Measurements from ENCODE around the gene EFCAB10.

The EFCAB10 gene, protein sequence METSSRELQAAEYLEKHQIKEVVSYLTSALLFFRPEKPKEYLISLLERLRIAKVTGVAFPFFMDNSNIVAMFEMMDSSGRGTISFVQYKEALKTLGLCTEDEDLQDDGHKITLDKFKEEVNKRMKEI

DNA sequence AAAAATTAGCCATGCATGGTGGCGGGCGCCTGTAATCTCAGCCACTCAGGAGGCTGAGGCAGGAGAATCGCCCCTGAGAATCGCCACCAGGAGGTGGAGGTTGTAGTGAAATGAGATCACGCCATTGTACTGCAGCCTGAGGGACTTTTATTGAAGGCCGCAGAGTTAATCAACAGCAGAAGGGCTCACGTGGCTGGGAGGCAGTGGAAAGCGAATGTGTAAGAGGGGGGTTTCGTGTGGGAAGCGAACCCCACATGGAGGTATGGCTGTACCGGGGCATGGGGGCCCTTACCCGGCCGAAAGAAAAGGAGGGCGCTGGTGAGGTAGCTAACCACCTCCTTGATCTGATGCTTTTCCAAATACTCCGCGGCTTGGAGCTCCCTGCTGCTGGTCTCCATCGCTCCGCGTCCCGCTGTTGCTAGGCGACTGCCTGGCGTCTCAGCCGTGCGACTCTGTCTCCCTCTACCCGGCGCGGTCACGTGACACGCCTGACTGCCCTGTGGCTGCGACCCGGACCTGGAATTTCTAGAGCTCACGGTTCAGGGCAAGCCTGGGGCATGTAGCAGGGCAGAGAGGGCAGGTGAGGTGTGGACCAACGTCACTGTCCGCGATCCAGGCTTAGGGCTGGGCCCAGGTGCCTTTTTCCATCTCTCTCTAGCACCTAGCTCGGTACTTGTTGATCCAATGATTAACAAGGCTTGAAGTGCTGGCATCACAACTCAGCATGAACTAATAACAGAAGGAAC is at the start of gene EFCAB10:
EFCAB10 (minus strand) TSS at position 428 of the 746 bp plus-strand sequence; CDS start at position 398, 30 bp downstream.
- Histone ChIP-seq H3K9me3 (ENCODE audit: low read depth, low read length) (no peaks in the 10 kb centered on the region), H3K9ac (ENCODE audit: insufficient read length) (no peak within 1 kb of the TSS), H3K36me3 (ENCODE audit: insufficient read depth, low read length) (no peaks in the 10 kb centered on the region), H3K27ac (no peak within 1 kb of the TSS), H3K4me3 (no peak within 1 kb of the TSS)
- DNase-seq (ENCODE audit: low read depth, low spot score) = no peak
- no peak for TF ChIP-seq FOXP2 (optimal IDR thresholded peaks at IDR 0.05; ENCODE audit: control extremely low read depth, extremely low read length, insufficient read depth)
- no peak for TF ChIP-seq EZH2 (IDR thresholded peaks at IDR 0.05)
- TF ChIP-seq POLR2AphosphoS5 (IDR thresholded peaks at IDR 0.05; ENCODE audit: borderline replicate concordance, low read depth, low read length) = no peak

DNA sequence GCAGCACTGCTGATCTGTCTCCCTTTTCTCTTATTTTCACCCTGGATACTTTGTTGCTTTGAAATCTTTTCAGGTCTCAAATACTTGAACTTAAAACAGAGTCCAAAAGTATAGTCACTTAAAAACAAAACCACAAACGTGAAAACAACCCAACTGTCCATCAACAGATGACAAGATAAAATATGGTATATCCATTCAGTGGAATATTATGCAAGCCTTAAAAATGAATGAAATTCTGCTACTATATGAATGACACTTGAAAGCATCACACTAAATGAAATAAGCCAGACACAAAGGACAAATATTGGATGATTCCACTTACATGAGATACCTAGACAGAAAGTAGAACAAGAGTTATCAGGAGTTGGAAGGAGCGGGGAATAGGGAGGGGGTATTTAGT is 44.7 kb upstream of the EFCAB10 start:
- Histone ChIP-seq H3K27ac (no peak overlapping the region), H3K4me3 (no peak overlapping the region), H3K9ac (ENCODE audit: insufficient read length) (no peak overlapping the region), H3K36me3 (ENCODE audit: insufficient read depth, low read length) (peaks cover 19% of the 10 kb centered on the region), H3K9me3 (ENCODE audit: low read depth, low read length) (0 out of 2 replicates have a peak, but pooled peaks cover 3% of the 10 kb centered on the region)
- no peak for DNase-seq (ENCODE audit: low read depth, low spot score)
- no peak for TF ChIP-seq FOXP2 (optimal IDR thresholded peaks at IDR 0.05; ENCODE audit: control extremely low read depth, extremely low read length, insufficient read depth)
- TF ChIP-seq EZH2 (IDR thresholded peaks at IDR 0.05) = no peak
- TF ChIP-seq POLR2AphosphoS5 (IDR thresholded peaks at IDR 0.05; ENCODE audit: borderline replicate concordance, low read depth, low read length) = no peak

DNA sequence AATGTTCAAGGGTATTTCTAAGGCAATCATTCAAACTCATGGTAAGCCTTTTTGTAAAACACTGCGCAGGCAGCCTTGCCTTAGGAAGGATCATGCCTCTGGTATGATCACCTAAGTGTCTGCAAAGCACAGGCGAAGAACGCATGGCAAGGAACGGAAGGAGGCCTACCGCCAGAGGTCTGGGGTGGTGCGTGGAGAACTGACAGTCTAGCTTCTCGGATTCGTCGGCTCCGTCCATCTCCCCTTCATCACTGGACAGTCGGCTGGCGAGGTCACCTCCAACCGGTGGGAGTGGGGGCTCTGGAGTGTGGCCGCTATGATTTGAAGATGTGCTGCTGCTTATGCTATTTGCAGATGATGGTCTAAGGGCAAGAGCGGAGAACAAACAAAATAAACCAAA is 42.6 kb upstream of the EFCAB10 start:
- DNase-seq (ENCODE audit: low read depth, low spot score) = no peak

DNA sequence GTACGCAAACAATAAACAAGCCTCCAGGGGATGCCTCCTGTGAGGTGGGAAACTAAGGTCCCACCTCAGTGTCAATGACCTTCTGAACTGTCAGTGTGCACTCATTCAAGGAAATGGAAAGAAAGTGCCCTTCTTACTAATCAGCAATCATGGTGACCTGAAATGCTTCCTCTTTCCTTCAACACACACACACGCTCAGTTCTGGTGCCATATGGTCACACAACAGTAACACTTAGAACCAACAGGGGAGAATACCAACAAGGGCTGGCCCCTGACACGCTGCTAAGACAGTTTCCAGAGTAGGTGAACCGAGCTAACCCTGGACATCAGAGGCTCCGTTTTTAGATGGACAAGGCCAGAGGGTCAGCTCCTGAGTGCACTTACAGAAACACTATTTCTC is 42.1 kb upstream of the EFCAB10 start:
- peaks cover 19% of the 10 kb centered on the region for H3K36me3 ChIP-seq (ENCODE audit: insufficient read depth, low read length)
- DNase-seq (ENCODE audit: low read depth, low spot score) = no peak
- TF ChIP-seq FOXP2 (optimal IDR thresholded peaks at IDR 0.05; ENCODE audit: control extremely low read depth, extremely low read length, insufficient read depth) (no peak), POLR2AphosphoS5 (IDR thresholded peaks at IDR 0.05; ENCODE audit: borderline replicate concordance, low read depth, low read length) (no peak), EZH2 (IDR thresholded peaks at IDR 0.05) (no peak)
- H3K9me3 ChIP-seq (ENCODE audit: low read depth, low read length) = 0 out of 2 replicates have a peak, but pooled peaks cover 3% of the 10 kb centered on the region
- H3K27ac ChIP-seq = no peak overlapping the region
- H3K4me3 ChIP-seq = no peak overlapping the region
- H3K9ac ChIP-seq (ENCODE audit: insufficient read length) = no peak overlapping the region

More for the DNA sequence above, 42.6 kb upstream of the EFCAB10 start:
- Histone ChIP-seq H3K36me3 (ENCODE audit: insufficient read depth, low read length) (peaks cover 19% of the 10 kb centered on the region), H3K27ac (no peak overlapping the region), H3K9me3 (ENCODE audit: low read depth, low read length) (0 out of 2 replicates have a peak, but pooled peaks cover 3% of the 10 kb centered on the region), H3K9ac (ENCODE audit: insufficient read length) (no peak overlapping the region), H3K4me3 (no peak overlapping the region)
- TF ChIP-seq POLR2AphosphoS5 (IDR thresholded peaks at IDR 0.05; ENCODE audit: borderline replicate concordance, low read depth, low read length) (no peak), EZH2 (IDR thresholded peaks at IDR 0.05) (no peak), FOXP2 (optimal IDR thresholded peaks at IDR 0.05; ENCODE audit: control extremely low read depth, extremely low read length, insufficient read depth) (no peak)

DNA sequence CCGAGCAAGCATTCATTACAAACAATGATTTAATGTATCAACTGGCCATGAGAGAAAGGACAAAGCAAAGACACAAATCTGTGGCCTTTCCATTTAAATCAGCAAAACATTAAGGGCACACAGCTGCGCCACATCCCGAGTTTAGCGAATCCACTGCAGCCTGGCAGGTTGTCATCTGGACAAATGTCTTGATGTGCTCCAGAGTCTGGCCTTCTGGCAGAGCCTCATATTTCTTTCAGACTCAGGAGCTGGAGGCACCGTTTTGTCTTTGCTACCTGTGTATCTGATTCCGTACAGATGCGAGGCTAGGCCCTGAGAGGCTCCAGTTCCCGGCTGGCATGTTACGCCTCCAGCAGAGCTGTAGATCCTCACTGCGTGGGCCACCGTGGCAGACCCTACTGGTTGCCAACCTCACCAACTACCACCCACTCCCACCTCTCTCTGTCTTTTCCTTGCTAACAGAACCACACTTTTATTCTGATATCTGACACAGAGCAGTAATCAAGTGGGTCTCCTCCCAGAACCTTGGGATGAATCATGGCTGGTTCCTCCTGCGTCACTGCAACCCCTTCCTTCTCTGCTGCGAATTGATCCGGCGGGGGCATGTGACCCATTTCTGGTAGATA is 40.9 kb upstream of the EFCAB10 start:
- Histone ChIP-seq H3K27ac (no peak overlapping the region), H3K36me3 (ENCODE audit: insufficient read depth, low read length) (peaks cover 19% of the 10 kb centered on the region), H3K9ac (ENCODE audit: insufficient read length) (no peak overlapping the region), H3K9me3 (ENCODE audit: low read depth, low read length) (0 out of 2 replicates have a peak, but pooled peaks cover 3% of the 10 kb centered on the region), H3K4me3 (no peak overlapping the region)
- no peak for DNase-seq (ENCODE audit: low read depth, low spot score)
- TF ChIP-seq POLR2AphosphoS5 (IDR thresholded peaks at IDR 0.05; ENCODE audit: borderline replicate concordance, low read depth, low read length) (no peak), FOXP2 (optimal IDR thresholded peaks at IDR 0.05; ENCODE audit: control extremely low read depth, extremely low read length, insufficient read depth) (no peak)

DNA sequence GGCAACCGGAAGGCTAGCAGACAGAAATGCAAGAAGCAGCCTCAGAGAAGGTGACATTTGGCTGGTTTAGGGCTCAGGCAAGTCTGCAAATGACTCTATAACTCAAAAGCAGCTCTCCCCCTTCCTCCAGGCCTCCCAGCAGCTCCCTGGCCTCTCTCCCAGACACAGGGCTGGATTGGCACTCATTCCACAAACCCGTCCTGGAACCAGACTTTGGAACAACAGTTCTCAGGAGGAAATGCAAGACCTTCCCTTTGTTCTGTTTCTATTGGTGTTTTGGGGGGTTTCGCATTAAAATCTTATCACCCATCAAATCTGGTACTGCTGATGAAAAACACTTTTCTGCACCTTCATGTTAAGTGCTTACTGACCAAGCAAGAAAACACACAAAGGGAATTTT is 40.3 kb upstream of the EFCAB10 start:
- no peak overlapping the region for H3K4me3 ChIP-seq
- H3K9ac ChIP-seq (ENCODE audit: insufficient read length) = no peak overlapping the region
- TF ChIP-seq EZH2 (IDR thresholded peaks at IDR 0.05) (no peak), POLR2AphosphoS5 (IDR thresholded peaks at IDR 0.05; ENCODE audit: borderline replicate concordance, low read depth, low read length) (no peak), FOXP2 (optimal IDR thresholded peaks at IDR 0.05; ENCODE audit: control extremely low read depth, extremely low read length, insufficient read depth) (no peak)
- H3K9me3 ChIP-seq (ENCODE audit: low read depth, low read length) = 0 out of 2 replicates have a peak, but pooled peaks cover 3% of the 10 kb centered on the region
- H3K27ac ChIP-seq = no peak overlapping the region
- H3K36me3 ChIP-seq (ENCODE audit: insufficient read depth, low read length) = peaks cover 17% of the 10 kb centered on the region
- DNase-seq (ENCODE audit: low read depth, low spot score) = no peak

DNA sequence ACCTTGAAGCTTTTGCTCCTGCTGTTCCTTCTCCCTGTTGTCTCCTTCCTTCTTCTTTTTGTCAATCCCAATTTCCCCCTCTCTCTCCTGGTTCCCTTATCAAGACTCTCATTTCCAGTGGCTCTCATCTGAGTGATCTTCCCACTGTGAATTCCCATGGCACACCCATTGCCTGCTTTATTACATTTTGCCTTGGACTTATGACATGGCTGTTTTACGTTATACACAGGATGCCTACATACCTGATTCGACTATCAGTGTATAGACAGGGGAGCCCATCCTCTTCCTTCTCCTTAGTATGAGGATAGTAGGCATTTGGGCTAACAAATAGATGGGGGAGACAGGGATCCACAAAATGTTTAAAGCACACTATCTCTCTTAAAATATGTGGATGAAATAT is 39.9 kb upstream of the EFCAB10 start:
- Histone ChIP-seq H3K9me3 (ENCODE audit: low read depth, low read length) (0 out of 2 replicates have a peak, but pooled peaks cover 3% of the 10 kb centered on the region), H3K9ac (ENCODE audit: insufficient read length) (no peak overlapping the region), H3K27ac (no peak overlapping the region), H3K36me3 (ENCODE audit: insufficient read depth, low read length) (peaks cover 16% of the 10 kb centered on the region), H3K4me3 (no peak overlapping the region)
- TF ChIP-seq FOXP2 (optimal IDR thresholded peaks at IDR 0.05; ENCODE audit: control extremely low read depth, extremely low read length, insufficient read depth) (no peak), POLR2AphosphoS5 (IDR thresholded peaks at IDR 0.05; ENCODE audit: borderline replicate concordance, low read depth, low read length) (no peak), EZH2 (IDR thresholded peaks at IDR 0.05) (no peak)
- no peak for DNase-seq (ENCODE audit: low read depth, low spot score)

DNA sequence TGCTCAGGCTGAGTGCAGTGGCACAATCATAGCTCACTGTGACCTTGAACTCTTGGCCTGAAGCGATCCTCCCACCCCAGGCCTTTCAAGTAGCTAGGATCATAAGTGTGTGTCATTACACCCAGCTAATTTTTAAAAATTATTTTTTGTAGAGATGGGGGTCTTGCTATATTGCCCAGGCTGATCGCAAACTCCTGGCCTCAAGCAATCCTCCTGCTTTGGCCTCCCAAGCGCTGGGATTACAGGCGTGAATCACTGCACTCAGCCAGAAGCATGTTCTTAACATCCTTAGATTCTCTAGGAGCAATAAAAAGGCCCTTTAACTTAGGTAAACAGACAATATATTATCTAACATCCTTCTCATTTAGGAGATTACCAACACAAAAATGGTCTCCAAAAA is 38.3 kb upstream of the EFCAB10 start:
- DNase-seq (ENCODE audit: low read depth, low spot score) = no peak
- Histone ChIP-seq H3K9ac (ENCODE audit: insufficient read length) (no peak overlapping the region), H3K27ac (no peak overlapping the region), H3K36me3 (ENCODE audit: insufficient read depth, low read length) (peaks cover 8% of the 10 kb centered on the region; the same call in 1 of the 2 replicates), H3K4me3 (no peak overlapping the region), H3K9me3 (ENCODE audit: low read depth, low read length) (no peaks in the 10 kb centered on the region)
- TF ChIP-seq EZH2 (IDR thresholded peaks at IDR 0.05) (no peak), FOXP2 (optimal IDR thresholded peaks at IDR 0.05; ENCODE audit: control extremely low read depth, extremely low read length, insufficient read depth) (no peak), POLR2AphosphoS5 (IDR thresholded peaks at IDR 0.05; ENCODE audit: borderline replicate concordance, low read depth, low read length) (no peak)
